Suprapubic skin (tissue), 4 donors: Measurements from ENCODE around the gene GFOD1. TPM values are rescaled to one million over a fixed set of nuclear protein-coding genes. Genes with fewer than 3 reads are reported as not detected.
A peak's percentile ranks its signal among the peaks of the same experiment; 100 is the strongest.

ENCODE experiments used
- DNase-seq, 2 donors: peaks; one replicate each; pipeline ENCODE4 v3.0.0-alpha.2; 2019; ENCODE audit warnings: low spot score in 2 of 2
- H3K27ac ChIP-seq: fragments of 200-600 bp; sonication (generic); one replicate; pipeline ENCODE4 v1.5.1; 2019
- H3K27me3 ChIP-seq: fragments of 200-600 bp; sonication (generic); one replicate; pipeline ENCODE4 v1.5.1; 2019
- H3K36me3 ChIP-seq: fragments of 200-600 bp; sonication (generic); one replicate; pipeline ENCODE4 v1.5.1; 2019
- H3K4me1 ChIP-seq: fragments of 200-600 bp; sonication (generic); one replicate; pipeline ENCODE4 v1.5.1; 2019
- H3K4me3 ChIP-seq: fragments of 200-600 bp; sonication (generic); one replicate; pipeline ENCODE4 v1.5.1; 2019; ENCODE audit warnings: mild to moderate bottlenecking
- H3K9me3 ChIP-seq: fragments of 200-600 bp; sonication (generic); one replicate; pipeline ENCODE4 v1.5.1; 2019
- EP300 ChIP-seq: sonication (generic); formaldehyde crosslinking; IDR thresholded peaks from one replicate; pipeline ENCODE4 v1.6.1; 2017; ENCODE audit warnings: antibody characterized with exemption
- POLR2A ChIP-seq, 2 donors: fragments of 450-650 bp; IDR thresholded peaks; one replicate each; pipeline ENCODE4 v1.6.1; 2017; ENCODE audit warnings: antibody characterized with exemption in 2 of 2, mild to moderate bottlenecking in 2 of 2, moderate library complexity in 2 of 2
- POLR2AphosphoS5 ChIP-seq, 3 donors: sonication (generic); formaldehyde crosslinking; IDR thresholded peaks; one replicate each; pipeline ENCODE4 v1.6.1; 2017; ENCODE audit warnings: antibody characterized with exemption in 3 of 3
- WGBS: methylation state at CpG from one replicate; pipeline ENCODE4 v1.1.5; 2018; 5-methylcytosine and 5-hydroxymethylcytosine counted together
- total RNA-seq, 4 donors: library from RNA; depleted of rRNA; stranded (reverse); fragments of >200 nt; gene quantifications; one replicate each; pipeline ENCODE4 v1.1.0, GENCODE V29; 2016
- TF ChIP-seq, protein P1 (sequence below), 2 donors: fragments of 200-600 bp in 1 of 2; fragments of 450-650 bp in 1 of 2; sonication (generic) in 1 of 2; IDR thresholded peaks; one replicate each; pipeline ENCODE4 v1.5.1; 2016 to 2019; ENCODE audit warnings: antibody characterized with exemption in 2 of 2, mild to moderate bottlenecking in 1 of 2, moderate library complexity in 1 of 2

The GFOD1 gene
- total RNA-seq, 4 donors from 2014 or later, result 7.5 to 15.2 (median 13.7) TPM

- H3K36me3 ChIP-seq, result no peaks in the 10 kb centered on the region
- peaks cover 18% of the 10 kb centered on the region for H3K4me1 ChIP-seq
- no peak overlapping the region for H3K4me3 ChIP-seq
- no peaks in the 10 kb centered on the region for H3K27me3 ChIP-seq
- H3K27ac ChIP-seq, result peak overlapping the region; percentile 45
- no peaks in the 10 kb centered on the region for H3K9me3 ChIP-seq
- WGBS, result 64% methylated on average over 7 of the region's 7 CpGs
- DNase-seq, result peak in 1 of 2 donors; percentile 57
- TF ChIP-seq EP300 (no peak), POLR2AphosphoS5 (IDR thresholded peaks at IDR 0.05) (peak in 1 of 3 donors; percentile 19), POLR2A (IDR thresholded peaks at IDR 0.05) (no peak)
- TF ChIP-seq, protein P1, sequence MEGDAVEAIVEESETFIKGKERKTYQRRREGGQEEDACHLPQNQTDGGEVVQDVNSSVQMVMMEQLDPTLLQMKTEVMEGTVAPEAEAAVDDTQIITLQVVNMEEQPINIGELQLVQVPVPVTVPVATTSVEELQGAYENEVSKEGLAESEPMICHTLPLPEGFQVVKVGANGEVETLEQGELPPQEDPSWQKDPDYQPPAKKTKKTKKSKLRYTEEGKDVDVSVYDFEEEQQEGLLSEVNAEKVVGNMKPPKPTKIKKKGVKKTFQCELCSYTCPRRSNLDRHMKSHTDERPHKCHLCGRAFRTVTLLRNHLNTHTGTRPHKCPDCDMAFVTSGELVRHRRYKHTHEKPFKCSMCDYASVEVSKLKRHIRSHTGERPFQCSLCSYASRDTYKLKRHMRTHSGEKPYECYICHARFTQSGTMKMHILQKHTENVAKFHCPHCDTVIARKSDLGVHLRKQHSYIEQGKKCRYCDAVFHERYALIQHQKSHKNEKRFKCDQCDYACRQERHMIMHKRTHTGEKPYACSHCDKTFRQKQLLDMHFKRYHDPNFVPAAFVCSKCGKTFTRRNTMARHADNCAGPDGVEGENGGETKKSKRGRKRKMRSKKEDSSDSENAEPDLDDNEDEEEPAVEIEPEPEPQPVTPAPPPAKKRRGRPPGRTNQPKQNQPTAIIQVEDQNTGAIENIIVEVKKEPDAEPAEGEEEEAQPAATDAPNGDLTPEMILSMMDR (IDR thresholded peaks at IDR 0.05), result no peak
These were observed 73.4 kb downstream of the GFOD1 start for GRCh38 chr6:13413900-13414555.

GRCh38 chr6:13413466-13413862 is 73.9 kb downstream of the GFOD1 start:
- H3K27me3 ChIP-seq, result no peaks in the 10 kb centered on the region
- no peak overlapping the region for H3K27ac ChIP-seq
- H3K4me1 ChIP-seq, result peaks cover 18% of the 10 kb centered on the region
- TF ChIP-seq, protein P1 (IDR thresholded peaks at IDR 0.05), result no peak
- TF ChIP-seq POLR2A (IDR thresholded peaks at IDR 0.05) (no peak), POLR2AphosphoS5 (IDR thresholded peaks at IDR 0.05) (no peak)
- 56% methylated on average over 3 of the region's 3 CpGs for WGBS
- H3K4me3 ChIP-seq, result no peak overlapping the region
- H3K36me3 ChIP-seq, result no peaks in the 10 kb centered on the region
- DNase-seq, result peak in 1 of 2 donors; percentile 70
- no peaks in the 10 kb centered on the region for H3K9me3 ChIP-seq

DNA sequence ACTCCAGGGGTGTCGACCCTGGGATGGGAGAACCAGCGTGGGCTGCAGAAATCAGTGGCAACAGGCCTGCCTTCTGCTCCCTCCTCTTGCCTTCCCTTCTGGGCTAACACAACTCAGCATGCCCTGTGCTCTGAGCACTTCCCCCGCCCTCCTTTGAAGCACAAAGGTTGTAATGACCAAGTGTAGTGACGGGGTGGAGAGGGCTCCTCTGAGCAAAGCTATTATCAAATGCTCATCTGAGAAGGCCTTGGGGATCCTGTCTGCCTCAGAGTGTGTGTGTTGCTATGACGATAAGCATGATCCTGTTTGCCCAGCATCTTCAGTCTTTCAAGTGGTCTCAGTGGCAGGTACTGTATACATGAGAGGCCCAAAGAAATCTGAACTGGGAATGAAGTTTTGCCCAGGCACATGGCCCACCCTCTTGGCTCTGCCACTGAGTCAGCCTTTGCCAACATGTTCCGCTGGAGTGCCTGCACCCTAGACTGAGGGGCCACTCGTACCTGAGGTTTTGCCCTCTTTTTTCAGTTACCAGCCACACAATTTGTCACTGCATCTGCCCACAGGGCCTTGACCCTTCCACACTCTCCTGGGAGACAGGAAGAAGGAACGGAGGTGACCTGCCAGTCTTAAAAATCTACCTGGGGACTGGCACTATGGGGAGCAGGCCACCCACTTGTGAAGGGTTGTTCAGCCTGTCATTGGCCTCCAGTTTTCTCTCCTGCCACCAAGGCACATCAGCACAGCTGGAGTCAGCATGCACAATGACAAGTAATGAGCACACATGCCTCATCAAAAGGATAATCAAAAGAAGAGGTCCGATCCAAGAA is 74.5 kb downstream of the GFOD1 start:
- WGBS, result 82% methylated on average over 9 of the region's 9 CpGs

GRCh38 chr6:13412211-13412610 is 75.2 kb downstream of the GFOD1 start:
- Histone ChIP-seq H3K4me1 (peaks cover 28% of the 10 kb centered on the region), H3K27ac (no peak overlapping the region)
- TF ChIP-seq POLR2AphosphoS5 (IDR thresholded peaks at IDR 0.05), result no peak
- no peak for TF ChIP-seq EP300

More for the DNA sequence above, 74.5 kb downstream of the GFOD1 start:
- Histone ChIP-seq H3K9me3 (no peaks in the 10 kb centered on the region), H3K4me3 (no peak overlapping the region), H3K27ac (no peak overlapping the region), H3K4me1 (peaks cover 22% of the 10 kb centered on the region), H3K27me3 (no peaks in the 10 kb centered on the region), H3K36me3 (no peaks in the 10 kb centered on the region)
- DNase-seq, result peak in 1 of 2 donors; percentile 29
- TF ChIP-seq POLR2A (IDR thresholded peaks at IDR 0.05) (no peak), POLR2AphosphoS5 (IDR thresholded peaks at IDR 0.05) (no peak), EP300 (no peak)
- TF ChIP-seq, protein P1 (IDR thresholded peaks at IDR 0.05), result no peak

GRCh38 chr6:13411484-13411883 is 75.9 kb downstream of the GFOD1 start:
- DNase-seq, result peak in 1 of 2 donors; percentile 50
- H3K4me1 ChIP-seq, result peaks cover 35% of the 10 kb centered on the region
- H3K9me3 ChIP-seq, result no peaks in the 10 kb centered on the region
- 97% methylated on average over 7 of the region's 8 CpGs for WGBS
- H3K27me3 ChIP-seq, result no peaks in the 10 kb centered on the region
- TF ChIP-seq, protein P1 (IDR thresholded peaks at IDR 0.05), result no peak
- TF ChIP-seq EP300 (no peak), POLR2A (IDR thresholded peaks at IDR 0.05) (no peak)
- no peak overlapping the region for H3K27ac ChIP-seq
- no peak overlapping the region for H3K4me3 ChIP-seq
- no peaks in the 10 kb centered on the region for H3K36me3 ChIP-seq

More at GRCh38 chr6:13412211-13412610, 75.2 kb downstream of the GFOD1 start:
- Histone ChIP-seq H3K4me3 (no peak overlapping the region), H3K27me3 (no peaks in the 10 kb centered on the region), H3K36me3 (no peaks in the 10 kb centered on the region), H3K9me3 (no peaks in the 10 kb centered on the region)
- WGBS, result 89% methylated on average over 5 of the region's 5 CpGs
- DNase-seq, result no peak
